ENCODE data around the gene KRT73.
"Not testable (repeated sequence)": the region's sequence is repeated elsewhere in the genome, so short reads cannot be mapped to it uniquely, and the experiment has no call there.

The KRT73 gene

GRCh38 chr12:52600475-52600874, 17.9 kb downstream of the KRT73 start:
- DNase-seq (ENCODE audit: extremely low read depth, low read depth), result no peak
- H3K4me3 ChIP-seq (replicated peaks; ENCODE audit: low read depth, low read length), result no peak overlapping the region
- TF ChIP-seq CTCF (IDR thresholded peaks at IDR 0.05; ENCODE audit: low read depth, low read length, missing control alignments), result no peak

GRCh38 chr12:52600071-52600470, 18.3 kb downstream of the KRT73 start:
- H3K4me3 ChIP-seq (replicated peaks; ENCODE audit: low read depth, low read length), result no peak overlapping the region
- TF ChIP-seq CTCF (IDR thresholded peaks at IDR 0.05; ENCODE audit: low read depth, low read length, missing control alignments), result no peak

GRCh38 chr12:52598966-52599365, 19.4 kb downstream of the KRT73 start:
- TF ChIP-seq CTCF (IDR thresholded peaks at IDR 0.05; ENCODE audit: low read depth, low read length, missing control alignments), result no peak
- DNase-seq (ENCODE audit: extremely low read depth, low read depth), result no peak
- H3K4me3 ChIP-seq (replicated peaks; ENCODE audit: low read depth, low read length), result no peak overlapping the region

More at GRCh38 chr12:52600071-52600470, 18.3 kb downstream of the KRT73 start:
- DNase-seq (ENCODE audit: extremely low read depth, low read depth), result no peak

GRCh38 chr12:52594237-52594636, 24.1 kb downstream of the KRT73 start:
- not testable (repeated sequence) for DNase-seq (ENCODE audit: extremely low read depth, low read depth)

GRCh38 chr12:52591521-52591920, 26.8 kb downstream of the KRT73 start:
- no peak overlapping the region for H3K4me3 ChIP-seq (replicated peaks; ENCODE audit: low read depth, low read length)
- DNase-seq (ENCODE audit: extremely low read depth, low read depth), result no peak
- TF ChIP-seq CTCF (IDR thresholded peaks at IDR 0.05; ENCODE audit: low read depth, low read length, missing control alignments), result no peak

More at GRCh38 chr12:52594237-52594636, 24.1 kb downstream of the KRT73 start:
- H3K4me3 ChIP-seq (replicated peaks; ENCODE audit: low read depth, low read length), result not testable (repeated sequence)

GRCh38 chr12:52590021-52590420, 28.3 kb downstream of the KRT73 start:
- TF ChIP-seq CTCF (IDR thresholded peaks at IDR 0.05; ENCODE audit: low read depth, low read length, missing control alignments), result no peak
- DNase-seq (ENCODE audit: extremely low read depth, low read depth), result no peak
- no peak overlapping the region for H3K4me3 ChIP-seq (replicated peaks; ENCODE audit: low read depth, low read length)

- TF ChIP-seq CTCF (IDR thresholded peaks at IDR 0.05; ENCODE audit: low read depth, low read length, missing control alignments), result no peak
- no peak overlapping the region for H3K4me3 ChIP-seq (replicated peaks; ENCODE audit: low read depth, low read length)
- no peak for DNase-seq (ENCODE audit: extremely low read depth, low read depth)
Measured at GRCh38 chr12:52587563-52587962, 30.8 kb downstream of the KRT73 start.
